OCI-M2 (cell line): ENCODE data around the gene LRFN2.

Experiments used
- DNase-seq: peaks from one replicate; lab custom pipeline; 2025; ENCODE audit not compliant: unreplicated experiment; lab: John Stamatoyannopoulos, UW

Gene LRFN2

DNA sequence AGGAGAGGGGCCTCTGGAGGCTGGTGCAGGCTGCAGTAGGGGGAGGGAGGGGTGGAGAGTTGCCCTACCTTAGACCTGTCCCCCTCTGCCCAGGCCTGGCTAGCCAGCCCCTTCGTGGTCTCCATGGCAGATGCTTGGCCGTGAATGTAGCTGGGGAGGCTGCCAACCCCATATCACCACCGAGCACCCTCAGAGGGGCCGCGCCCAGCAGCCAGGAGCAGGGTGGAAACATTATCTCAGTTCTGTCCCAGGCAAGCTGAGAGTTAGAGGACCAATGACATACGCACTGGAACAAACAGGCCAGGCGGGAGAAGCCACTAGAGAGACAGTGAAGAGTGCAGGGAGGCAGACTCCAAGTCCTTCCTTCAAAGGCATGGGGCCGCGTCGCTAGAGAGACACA is 66.5 kb downstream of the LRFN2 start:
- no peak for DNase-seq

DNA sequence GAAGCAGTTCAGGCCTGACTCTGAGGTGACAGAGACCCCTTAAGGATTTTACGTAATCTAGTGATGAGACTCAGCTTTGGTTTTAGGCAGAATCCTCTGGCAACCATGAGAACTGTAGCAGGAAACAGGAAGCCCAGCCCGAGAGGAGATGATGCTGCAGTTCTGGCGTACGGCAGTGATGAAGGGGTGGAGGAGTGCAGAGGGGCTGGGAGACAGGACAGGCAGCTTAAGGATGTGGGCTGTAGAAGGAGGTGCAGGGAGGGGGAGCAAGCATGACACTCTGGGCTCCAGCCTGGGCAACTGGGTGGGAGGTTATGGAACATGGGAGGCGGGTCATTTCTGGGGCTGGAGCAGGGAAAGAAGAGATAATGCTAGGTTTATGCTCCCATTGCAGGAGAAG is 67.1 kb downstream of the LRFN2 start:
- no peak for DNase-seq

DNA sequence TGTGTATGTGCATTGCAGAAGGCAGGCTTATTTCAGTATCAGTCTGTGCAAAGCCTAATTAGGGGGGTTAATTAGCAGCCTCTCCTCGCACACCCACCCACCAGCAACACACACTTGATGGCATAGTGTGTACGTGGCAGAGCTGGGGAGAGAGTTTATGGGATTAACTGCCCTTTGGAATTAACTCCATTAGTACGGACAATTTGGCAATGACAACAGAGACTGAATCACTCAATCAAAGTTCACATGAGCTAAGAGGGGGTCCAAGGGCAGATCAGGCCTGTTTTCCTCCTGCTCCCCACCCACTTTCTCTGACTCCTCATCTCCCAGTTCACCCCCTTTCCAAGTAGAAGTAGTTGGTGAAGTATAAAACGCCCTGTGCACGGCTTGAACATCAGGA is 69.5 kb downstream of the LRFN2 start:
- DNase-seq: no peak

DNA sequence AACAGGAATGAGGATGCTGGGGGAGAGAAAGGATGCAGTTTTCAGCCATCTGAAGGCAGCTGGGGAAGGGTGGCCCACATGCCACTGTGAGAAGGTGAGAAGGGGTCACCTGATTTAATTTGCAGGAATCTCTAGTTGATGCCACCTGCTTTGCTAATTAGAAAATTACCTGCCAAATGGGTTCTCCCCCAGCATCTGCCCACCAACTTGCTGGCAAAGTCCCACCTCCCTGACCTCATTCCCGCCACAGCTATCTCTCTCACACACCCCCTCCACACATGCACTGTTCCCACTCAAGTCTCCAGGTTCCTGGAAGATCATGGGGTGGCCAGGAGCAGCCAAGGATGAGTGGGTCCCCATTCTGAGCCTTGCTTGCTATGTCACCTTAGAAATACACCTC is 70.7 kb downstream of the LRFN2 start:
- no peak for DNase-seq

DNA sequence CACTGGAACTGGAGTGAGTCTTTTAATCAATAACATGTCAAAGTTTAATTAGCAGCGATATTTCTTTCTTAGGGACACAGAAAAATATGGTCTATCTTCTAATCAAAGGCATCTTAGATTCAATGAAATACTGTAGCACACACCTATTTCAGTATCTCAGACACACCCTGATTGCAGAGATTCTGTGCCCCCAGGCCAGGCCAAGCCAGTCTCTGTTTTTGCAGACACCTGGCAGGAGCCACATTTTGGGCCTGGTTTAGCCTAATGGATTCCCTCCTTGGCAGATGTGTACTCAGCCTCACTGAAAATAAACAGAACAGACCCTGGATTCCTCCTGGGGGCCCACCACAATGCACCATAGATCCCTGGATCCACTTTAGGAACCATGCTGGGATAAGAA is 74.8 kb downstream of the LRFN2 start:
- no peak for DNase-seq

DNA sequence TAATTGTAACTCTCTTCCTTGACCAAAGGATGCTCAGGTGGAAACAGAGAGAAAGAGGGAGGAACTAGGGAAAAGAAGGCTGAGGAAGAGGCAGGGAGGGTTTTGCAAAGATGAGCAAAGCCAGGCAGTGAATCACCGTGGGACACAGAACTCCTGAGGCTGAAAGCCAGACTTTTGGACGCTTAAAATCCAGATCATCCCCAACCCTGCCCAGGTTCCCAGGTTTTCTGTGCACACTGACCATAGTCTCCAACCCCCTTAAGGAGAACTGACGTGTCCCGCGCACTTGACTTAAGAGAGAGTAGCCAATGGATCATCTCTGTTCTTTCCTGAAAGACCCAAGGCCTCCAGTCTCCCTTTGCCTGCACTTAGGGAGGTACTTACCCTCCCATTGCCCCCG is 75.3 kb downstream of the LRFN2 start:
- DNase-seq: no peak

DNA sequence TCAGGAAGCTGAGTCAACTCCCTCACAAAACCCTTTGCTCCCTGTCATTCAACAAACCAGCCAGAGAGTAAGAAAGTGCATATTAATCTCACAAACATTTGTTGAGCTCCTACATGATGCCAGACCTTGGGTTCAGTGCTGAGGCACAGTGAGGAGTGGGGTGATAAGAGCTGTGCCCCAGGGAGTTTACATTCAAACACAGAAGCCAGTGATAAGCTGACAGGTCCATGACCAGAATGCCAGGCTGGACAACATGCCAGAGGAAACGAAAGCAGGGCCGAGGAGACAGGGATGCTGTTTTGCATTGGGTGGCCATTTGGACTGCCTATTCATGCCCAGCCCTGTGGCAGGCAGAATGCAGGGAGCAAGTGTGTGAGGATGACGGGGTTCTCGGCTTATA is 76.7 kb downstream of the LRFN2 start:
- DNase-seq: no peak

DNA sequence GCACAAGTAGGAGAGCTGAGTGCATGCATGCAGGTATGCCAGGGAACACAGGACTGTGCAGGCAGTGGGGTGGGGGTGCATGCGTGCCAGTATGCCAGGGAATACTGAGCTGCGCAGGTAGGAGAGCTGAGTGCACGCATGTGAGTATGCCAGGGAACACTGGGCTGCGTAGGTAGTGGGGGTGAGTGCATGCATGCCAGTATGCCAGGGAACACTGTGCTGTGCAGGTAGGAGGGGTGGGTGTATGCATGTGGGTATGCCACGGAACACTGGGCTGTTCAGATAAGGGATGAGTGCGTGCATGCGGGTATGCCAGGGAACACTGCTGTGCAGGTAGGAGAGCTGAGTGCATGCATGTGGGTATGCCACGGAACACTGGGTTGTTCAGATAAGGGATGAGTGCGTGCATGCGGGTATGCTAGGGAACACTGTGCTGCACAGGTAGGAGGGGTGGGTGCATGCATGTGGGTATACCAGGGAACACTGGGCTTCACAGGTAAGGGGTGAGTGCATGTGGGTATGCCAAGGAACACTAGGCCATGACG is 77.4 kb downstream of the LRFN2 start:
- no peak for DNase-seq

DNA sequence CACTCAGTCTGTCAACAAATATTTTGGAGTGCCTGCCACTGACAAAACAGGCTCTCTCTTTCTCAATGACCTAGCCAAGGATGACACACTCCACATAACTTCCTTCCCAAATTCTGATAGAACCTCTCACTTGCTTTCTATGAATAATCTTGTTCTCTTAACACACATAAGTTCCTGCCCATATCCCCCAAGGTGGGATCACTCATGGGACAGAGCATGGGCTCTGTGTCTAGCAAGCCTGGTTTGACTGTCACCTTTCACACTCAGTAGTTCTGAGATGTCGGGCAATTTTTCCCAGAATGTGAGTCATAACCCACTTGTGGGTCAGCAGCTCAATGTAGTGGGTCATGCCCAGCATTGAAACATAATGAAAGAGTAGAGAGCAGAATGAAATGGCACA is 78.1 kb downstream of the LRFN2 start:
- DNase-seq: no peak

DNA sequence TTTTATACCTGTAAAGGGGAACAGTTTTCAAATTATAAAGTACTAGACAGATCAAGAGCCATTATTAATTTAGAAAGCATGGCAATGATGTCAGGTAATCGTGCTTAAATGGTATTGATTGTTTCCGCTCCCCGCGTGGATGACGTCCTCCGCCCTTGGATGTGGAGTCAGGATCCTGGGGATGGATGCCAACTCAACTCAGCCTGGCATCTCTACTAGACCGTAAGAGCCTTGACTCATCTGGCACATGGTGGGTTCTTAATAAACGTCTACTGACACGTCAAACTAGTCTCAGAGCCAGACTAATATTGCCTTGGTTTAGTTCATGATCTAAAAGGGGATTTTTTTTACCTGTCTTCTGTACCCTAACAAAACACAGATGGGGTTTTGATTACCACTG is 80.2 kb downstream of the LRFN2 start:
- no peak for DNase-seq

DNA sequence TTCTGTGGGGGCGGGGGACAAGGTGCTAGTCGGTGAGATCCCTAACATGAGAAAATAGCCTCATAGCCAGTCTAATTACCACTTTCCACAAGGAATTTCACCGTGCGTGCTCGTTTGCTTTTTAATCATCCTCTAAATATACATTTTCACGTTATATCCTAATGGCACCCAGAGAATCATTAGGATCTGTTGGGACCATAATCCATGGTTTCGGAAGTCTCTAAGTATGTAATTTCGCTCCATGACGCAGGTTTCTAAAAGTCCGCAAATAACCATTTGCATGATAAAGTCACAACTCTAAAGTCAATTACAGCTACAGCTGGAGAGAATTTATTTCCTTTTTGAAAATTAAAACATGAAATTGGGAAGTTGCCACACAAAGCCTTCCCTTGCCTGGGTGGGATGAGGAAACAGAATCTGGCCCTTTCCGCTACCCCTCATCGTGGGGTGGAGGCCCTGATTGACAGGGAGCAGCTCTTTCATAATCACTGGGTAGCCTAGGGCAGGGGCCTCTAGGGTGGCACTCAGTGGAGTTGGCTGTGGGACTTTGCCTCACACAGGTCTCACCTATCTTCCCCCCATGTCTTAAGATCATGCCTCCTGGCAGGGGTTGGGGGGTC is 81.9 kb downstream of the LRFN2 start:
- no peak for DNase-seq

DNA sequence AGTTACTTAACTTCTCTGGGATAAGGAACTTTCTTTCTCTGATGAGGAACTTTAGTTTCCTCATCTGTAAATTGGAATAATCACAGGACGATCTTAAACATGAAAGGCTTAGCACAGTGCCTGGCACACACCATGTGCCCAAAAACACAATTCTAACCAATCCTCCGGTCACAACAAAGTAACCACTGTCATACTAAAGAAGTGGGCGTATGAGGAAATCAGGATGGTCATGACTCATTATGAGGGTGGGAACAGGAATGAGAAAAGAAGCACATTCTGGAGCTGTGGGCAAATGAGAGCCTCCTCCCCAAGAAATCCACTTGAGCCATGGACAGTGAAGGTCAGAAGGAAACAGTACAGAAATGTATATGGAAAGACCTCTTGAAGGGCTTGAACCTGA is 82.9 kb downstream of the LRFN2 start:
- DNase-seq: no peak

DNA sequence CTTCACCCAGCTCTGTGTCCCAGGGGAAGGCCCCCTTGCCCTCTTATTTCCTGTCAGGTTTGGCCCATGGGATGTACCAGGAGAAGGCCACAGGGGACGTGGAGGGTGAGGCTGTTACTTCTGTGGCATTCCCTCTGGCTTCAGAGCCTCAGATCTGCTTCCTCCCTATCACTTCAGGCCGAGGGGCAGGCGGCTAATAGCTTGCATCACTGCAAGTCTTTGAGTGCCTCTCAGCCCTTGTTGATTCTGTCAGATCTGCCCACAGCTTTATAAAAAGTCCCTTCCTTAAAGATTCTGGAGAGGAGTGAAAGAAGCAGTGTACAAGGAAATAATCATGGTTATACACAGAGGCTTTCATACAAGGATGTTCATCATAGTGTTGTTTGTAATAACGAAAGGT is 86.9 kb downstream of the LRFN2 start:
- no peak for DNase-seq

DNA sequence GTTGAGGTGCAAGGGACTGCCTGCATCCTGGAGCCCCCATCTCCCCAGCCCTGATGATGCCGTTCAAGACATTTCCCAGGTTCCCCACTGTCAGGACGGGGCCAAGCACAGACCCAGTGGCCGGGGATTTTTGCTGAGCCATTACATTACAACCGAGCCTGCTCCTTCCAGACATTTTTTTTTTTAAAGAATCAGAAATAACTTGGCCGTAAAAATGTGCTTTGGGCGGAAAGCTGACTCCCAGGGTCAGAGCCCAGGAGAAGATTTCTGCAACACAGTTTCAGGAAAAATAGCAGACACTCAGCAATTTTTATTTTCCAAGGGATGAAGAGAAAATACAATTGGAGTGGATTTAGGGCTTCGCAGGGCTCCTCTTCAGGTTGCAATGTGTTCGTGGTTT is 87.9 kb downstream of the LRFN2 start:
- no peak for DNase-seq

DNA sequence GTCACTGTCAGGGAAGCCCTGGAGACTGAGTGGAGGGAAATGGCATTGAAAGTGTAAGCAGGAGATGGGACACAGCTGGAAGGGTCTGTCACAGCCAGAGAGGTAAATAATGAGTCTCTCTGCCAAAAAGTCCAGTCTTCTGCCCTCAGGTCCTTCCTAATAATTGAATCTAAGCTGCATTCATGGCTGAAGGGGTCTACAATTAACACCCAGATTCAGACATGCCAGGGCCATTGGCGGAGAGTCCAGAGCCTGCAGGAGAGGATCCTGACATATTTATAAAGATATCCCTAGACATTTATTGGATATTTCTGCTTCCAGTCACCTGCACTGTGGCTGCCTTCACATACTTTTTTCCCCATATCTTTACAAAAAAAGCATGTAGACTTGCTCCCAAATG is 89.0 kb downstream of the LRFN2 start:
- DNase-seq: no peak

DNA sequence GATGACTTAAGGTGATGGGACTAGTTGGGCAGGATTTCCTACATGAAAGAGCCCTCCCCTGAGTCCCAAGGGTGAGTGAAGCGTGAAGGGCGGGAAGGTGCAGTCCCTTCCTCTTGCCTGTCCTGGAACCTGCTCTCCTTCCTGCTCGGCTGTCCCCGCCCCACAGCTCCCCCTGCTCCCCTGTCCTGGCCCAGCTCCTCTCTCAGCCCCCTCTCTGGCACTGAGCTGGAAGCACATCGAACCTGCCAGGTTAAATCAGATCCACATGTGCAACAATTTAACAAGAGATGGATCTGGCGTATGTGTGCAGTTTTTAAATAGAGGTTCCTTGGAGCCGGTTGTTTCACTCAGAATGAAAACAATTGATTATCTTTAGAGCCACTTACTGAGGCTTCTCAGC is 95.0 kb downstream of the LRFN2 start:
- DNase-seq: no peak

DNA sequence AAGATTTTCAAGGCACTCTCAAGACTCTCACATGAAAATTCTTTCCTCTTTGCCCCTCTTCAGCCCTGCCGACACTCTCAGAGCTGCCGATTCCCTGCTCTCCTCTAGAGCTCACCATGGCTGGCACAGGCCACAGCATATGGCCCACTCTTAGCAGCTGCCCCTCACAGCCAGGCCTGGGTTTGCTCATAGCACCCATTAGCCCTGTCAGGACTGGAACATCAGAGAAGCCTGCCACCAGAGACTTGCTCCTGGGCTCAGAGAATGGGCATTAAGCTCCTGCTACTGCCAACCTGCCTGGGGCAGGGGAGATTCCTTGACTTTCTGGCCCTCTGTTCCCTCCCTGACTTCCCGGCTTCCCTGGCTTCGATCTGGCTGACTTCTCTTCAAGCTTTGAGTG is 96.7 kb downstream of the LRFN2 start:
- DNase-seq: no peak

DNA sequence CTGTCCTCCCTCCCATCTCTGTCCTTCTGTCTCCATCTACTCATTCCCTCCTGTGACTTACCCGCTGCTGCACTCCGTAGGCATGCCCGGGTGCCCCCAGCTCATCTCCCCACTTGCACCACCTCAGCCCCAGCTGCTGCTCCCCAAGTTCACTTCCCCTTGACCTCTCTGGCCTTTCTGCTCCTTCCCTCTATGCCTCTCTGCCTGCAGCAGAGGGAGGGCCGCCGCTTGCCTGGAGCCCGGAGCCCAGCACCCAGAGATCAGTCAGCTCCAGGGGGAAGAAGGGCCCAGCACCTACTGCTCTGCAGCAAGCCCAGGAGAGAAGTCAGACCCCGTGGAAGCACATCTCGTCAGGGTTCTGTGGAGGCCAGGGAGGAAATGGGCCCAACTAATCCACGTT is 97.4 kb downstream of the LRFN2 start:
- no peak for DNase-seq

DNA sequence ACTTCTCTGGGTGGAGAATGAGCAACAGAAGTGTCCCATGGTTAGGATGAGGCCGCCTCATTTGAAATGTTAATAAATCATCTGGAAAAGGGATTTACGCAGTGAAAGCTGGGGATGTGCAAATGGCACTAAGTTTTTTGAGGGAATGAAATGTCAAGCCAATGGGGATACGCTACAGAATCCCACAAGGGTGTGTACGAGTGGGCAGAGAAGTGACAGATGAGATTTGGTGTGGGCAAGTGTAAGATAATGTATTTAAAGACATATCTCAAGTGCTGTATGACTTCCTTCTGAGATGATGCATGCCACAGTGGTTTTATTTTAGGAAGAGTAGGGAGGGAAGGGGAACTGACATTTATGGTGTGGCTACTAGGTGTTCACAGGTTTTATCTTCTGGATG is 100.6 kb downstream of the LRFN2 start:
- no peak for DNase-seq

DNA sequence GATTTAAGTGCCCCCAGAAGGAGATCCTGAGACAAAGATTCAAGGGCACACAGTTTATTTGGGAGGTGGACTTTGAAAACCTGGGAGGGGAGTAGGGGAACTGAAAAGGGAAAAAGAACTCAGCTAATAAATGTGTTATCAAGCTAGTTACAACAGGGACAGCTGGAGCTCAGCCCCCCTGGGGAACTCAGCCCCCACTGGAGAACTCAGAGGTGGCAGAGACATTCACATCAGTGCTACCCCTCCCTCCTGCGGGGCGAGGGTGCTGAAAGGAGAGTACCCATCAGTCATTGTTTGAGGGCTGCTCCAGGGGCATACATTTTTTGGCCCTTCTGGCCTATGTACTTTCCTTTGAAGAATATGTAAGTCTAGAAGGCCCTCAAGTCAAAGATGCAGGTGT is 101.4 kb downstream of the LRFN2 start:
- DNase-seq: no peak

DNA sequence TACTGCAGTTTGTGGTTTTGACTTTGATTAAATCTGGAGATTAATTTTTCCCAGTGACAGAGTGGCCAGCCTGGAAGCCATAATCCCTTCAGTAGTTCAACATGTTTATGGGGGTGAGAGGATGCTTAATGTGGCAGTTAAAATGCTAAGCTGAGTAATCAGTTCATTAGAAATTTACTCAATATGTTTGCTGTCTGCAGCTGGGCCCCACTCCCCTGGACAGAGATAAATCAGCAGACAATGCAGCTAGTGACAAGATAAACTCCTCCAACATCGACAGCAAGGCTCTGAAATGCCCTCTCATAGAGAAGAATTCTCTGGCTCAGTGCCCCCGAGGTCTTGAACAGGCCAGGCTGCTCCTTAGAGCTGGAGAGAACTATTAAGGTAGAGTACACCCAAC is 101.9 kb downstream of the LRFN2 start:
- DNase-seq: no peak

DNA sequence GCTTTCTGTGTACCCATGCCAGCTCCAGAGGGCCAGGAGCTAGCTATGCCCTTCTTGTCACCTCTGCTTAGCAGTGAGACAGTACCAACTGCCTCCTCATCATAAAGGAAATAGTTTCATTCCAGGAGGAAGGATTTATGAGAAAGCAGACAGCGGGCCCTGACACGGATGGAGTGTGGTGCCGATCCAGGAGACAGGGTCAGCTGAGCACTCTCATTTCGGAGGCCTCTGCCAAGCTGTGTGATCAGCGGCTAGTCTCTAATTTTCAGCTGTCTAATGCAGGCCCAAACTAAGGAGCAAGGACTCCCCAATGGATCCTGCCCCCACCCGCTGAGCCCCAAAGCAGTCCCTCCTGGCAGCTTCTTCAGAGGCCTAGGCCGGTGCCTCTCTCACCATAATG is 103.1 kb downstream of the LRFN2 start:
- DNase-seq: no peak

DNA sequence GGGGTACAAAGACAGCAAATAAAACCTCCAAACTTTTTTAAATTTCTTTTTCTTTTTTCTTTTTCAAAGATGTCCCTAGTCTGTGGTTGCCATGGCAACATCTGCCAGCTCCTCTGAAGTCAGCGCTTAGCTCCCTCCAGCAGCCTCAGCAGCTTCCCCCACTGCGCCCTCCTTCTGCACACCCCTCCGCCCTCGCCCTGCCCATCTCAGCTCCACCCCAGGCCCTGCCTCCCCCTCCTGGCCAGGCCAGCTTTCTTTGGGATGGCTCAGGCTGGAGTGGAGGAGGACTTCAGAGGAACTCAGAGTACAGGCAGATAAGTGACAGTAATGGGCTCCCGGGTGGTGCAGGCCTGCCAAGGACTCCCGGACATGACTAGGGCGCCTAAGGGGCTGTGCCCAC is 104.6 kb downstream of the LRFN2 start:
- no peak for DNase-seq

DNA sequence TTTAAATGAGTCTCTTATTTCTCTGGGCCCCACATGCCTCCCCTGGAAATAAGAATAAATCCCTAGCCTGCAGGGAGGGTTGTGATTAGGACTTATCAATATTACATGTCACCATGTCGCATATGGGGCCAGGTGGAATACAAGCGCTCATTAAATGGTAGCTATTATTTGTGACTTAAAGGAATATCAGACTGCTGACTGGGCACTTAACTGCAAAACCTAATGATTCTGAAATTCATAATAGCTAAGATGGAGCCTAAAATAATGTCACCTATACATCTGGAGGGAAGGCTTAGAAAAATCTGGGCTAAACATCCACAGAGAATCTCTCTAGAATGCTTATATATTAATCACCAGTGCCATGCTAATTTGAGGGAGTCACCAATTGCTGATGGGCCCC is 106.5 kb downstream of the LRFN2 start:
- DNase-seq: no peak
